Measurements from ENCODE around the gene HIVEP3. TPM values are rescaled to one million over a fixed set of nuclear protein-coding genes. Genes with fewer than 3 reads are reported as not detected.

HIVEP3 gene
- total and polyA plus RNA-seq, 7 donors: 0.70 to 3.4 (median 2.1) TPM

- Histone ChIP-seq H3K4me3 (no peak overlapping the region), H3K9me3 (no peaks in the 10 kb centered on the region), H3K27me3 (ENCODE audit: insufficient read depth in 3 of 3, low read length in 2 of 3) (no peaks in the 10 kb centered on the region), H3K4me1 (peaks cover 55% of the 10 kb centered on the region), H3K36me3 (ENCODE audit: insufficient read depth in 1 of 2, low read depth in 1 of 2) (no peaks in the 10 kb centered on the region), H3K27ac (no peak overlapping the region)
- DNase-seq: peak; percentile 55 to 76
- intact Hi-C loops (cut with DNase I): no loop called here
- TF ChIP-seq CTCF (IDR thresholded peaks at IDR 0.05): no peak
- 31 to 41% (median 37%) methylated on average over 18 to 19 of the region's 19 CpGs for WGBS, 3 donors
- ATAC-seq: peak in 3 of 4 donors; percentile 20 to 33 (median 23)
These were observed 439.5 kb downstream of the HIVEP3 start for GRCh38 chr1:41479000-41479807.

GRCh38 chr1:41478118-41478748, 440.5 kb downstream of the HIVEP3 start:
- DNase-seq (no peak), ATAC-seq (no peak)
- WGBS, 3 donors: 57 to 61% (median 60%) methylated on average over 12 of the region's 12 CpGs
- no peak for TF ChIP-seq CTCF (IDR thresholded peaks at IDR 0.05)
- no peak overlapping the region for H3K4me3 ChIP-seq
- intact Hi-C loops (cut with DNase I): no loop called here
- H3K27ac ChIP-seq: no peak overlapping the region
- H3K27me3 ChIP-seq (ENCODE audit: insufficient read depth in 3 of 3, low read length in 2 of 3): no peaks in the 10 kb centered on the region
- peaks cover 49% of the 10 kb centered on the region for H3K4me1 ChIP-seq
- H3K36me3 ChIP-seq (ENCODE audit: insufficient read depth in 1 of 2, low read depth in 1 of 2): no peaks in the 10 kb centered on the region
- H3K9me3 ChIP-seq: no peaks in the 10 kb centered on the region

GRCh38 chr1:41476807-41477361, 441.8 kb downstream of the HIVEP3 start:
- ATAC-seq: peak; percentile 21 to 47 (median 43)
- Histone ChIP-seq H3K4me1 (peaks cover 38% of the 10 kb centered on the region), H3K27me3 (ENCODE audit: insufficient read depth in 3 of 3, low read length in 2 of 3) (no peaks in the 10 kb centered on the region), H3K9me3 (no peaks in the 10 kb centered on the region), H3K27ac (no peak overlapping the region), H3K36me3 (ENCODE audit: insufficient read depth in 1 of 2, low read depth in 1 of 2) (no peaks in the 10 kb centered on the region), H3K4me3 (no peak overlapping the region)
- DNase-seq: peak in 1 of 2 donors; percentile 43
- 30 to 52% (median 35%) methylated on average over 11 of the region's 11 CpGs for WGBS, 3 donors
- TF ChIP-seq CTCF (IDR thresholded peaks at IDR 0.05): no peak
- intact Hi-C loops (cut with DNase I): no loop called here

- Histone ChIP-seq H3K27ac (no peak overlapping the region), H3K4me1 (peaks cover 37% of the 10 kb centered on the region), H3K4me3 (no peak overlapping the region), H3K36me3 (ENCODE audit: insufficient read depth in 1 of 2, low read depth in 1 of 2) (no peaks in the 10 kb centered on the region), H3K27me3 (ENCODE audit: insufficient read depth in 3 of 3, low read length in 2 of 3) (no peaks in the 10 kb centered on the region), H3K9me3 (no peaks in the 10 kb centered on the region)
- 59 to 78% (median 69%) methylated on average over 8 of the region's 8 CpGs for WGBS, 3 donors
- DNase-seq (no peak), ATAC-seq (no peak)
- intact Hi-C loops (cut with DNase I): no loop called here
- no peak for TF ChIP-seq CTCF (IDR thresholded peaks at IDR 0.05)
These were observed 442.7 kb downstream of the HIVEP3 start for GRCh38 chr1:41475859-41476567.
